DMS 273 (cell line): Measurements from ENCODE around the gene VASN.
"Not testable (repeated sequence)": the region's sequence is repeated elsewhere in the genome, so short reads cannot be mapped to it uniquely, and the experiment has no call there.

Experiments
- DNase-seq: peaks from one replicate; lab custom pipeline; 2025; ENCODE audit not compliant: unreplicated experiment; lab: John Stamatoyannopoulos, UW

VASN gene

GRCh38 chr16:4371357-4372000 is at the start of gene VASN:
Gene VASN, plus strand, starts transcription at chr16:4371848. Its CDS starts 9,030 bp downstream, at chr16:4380878.
- peak; percentile 52 for DNase-seq

- DNase-seq: no peak
Observed at GRCh38 chr16:4322121-4323052, 49.3 kb upstream of the VASN start.

GRCh38 chr16:4323071-4323844 is 48.4 kb upstream of the VASN start:
- no peak for DNase-seq

GRCh38 chr16:4323845-4324488 is 47.7 kb upstream of the VASN start:
- peak; percentile 46 for DNase-seq

GRCh38 chr16:4324492-4325252 is 47.0 kb upstream of the VASN start:
- no peak for DNase-seq

GRCh38 chr16:4325253-4325758 is 46.3 kb upstream of the VASN start:
- no peak for DNase-seq

- DNase-seq: no peak
Observed at GRCh38 chr16:4327386-4328045, 44.1 kb upstream of the VASN start.

- peak; percentile 73 for DNase-seq
Observed at GRCh38 chr16:4328046-4328781, 43.4 kb upstream of the VASN start.

GRCh38 chr16:4328782-4329775 is 42.6 kb upstream of the VASN start:
- peak; percentile 45 for DNase-seq

- DNase-seq: peak; percentile 85
Observed at GRCh38 chr16:4330277-4330874, 41.3 kb upstream of the VASN start.

GRCh38 chr16:4332083-4332482 is 39.6 kb upstream of the VASN start:
- DNase-seq: no peak

- DNase-seq: no peak
Observed at GRCh38 chr16:4332623-4333307, 38.9 kb upstream of the VASN start.

- no peak for DNase-seq
Observed at GRCh38 chr16:4333308-4333638, 38.4 kb upstream of the VASN start.

GRCh38 chr16:4333714-4334113 is 37.9 kb upstream of the VASN start:
- DNase-seq: not testable (repeated sequence)

GRCh38 chr16:4334724-4335495 is 36.7 kb upstream of the VASN start:
- no peak for DNase-seq
